RPMI8226 (cell line): ENCODE data around the gene ZNF865.
A peak's percentile ranks its signal among the peaks of the same experiment; 100 is the strongest.

Source experiments
- DNase-seq: peaks from one replicate; pipeline ENCODE4 v3.0.0-alpha.2; 2015

ZNF865 gene

GRCh38 chr19:55626350-55626749 is 20.9 kb downstream of the ZNF865 start:
- DNase-seq, result no peak

- peak; percentile 95 for DNase-seq
Observed at GRCh38 chr19:55632463-55632834, 27.0 kb downstream of the ZNF865 start.

- no peak for DNase-seq
Observed at GRCh38 chr19:55633861-55634260, 28.4 kb downstream of the ZNF865 start.

GRCh38 chr19:55635334-55635717 is 29.9 kb downstream of the ZNF865 start:
- DNase-seq, result no peak

GRCh38 chr19:55635856-55636440 is 30.5 kb downstream of the ZNF865 start:
- no peak for DNase-seq

GRCh38 chr19:55636723-55637122 is 31.3 kb downstream of the ZNF865 start:
- DNase-seq, result no peak

- DNase-seq, result no peak
Observed at GRCh38 chr19:55637534-55637933, 32.1 kb downstream of the ZNF865 start.

GRCh38 chr19:55638864-55639359 is 33.5 kb downstream of the ZNF865 start:
- DNase-seq, result peak; percentile 60

- peak; percentile 96 for DNase-seq
Observed at GRCh38 chr19:55640043-55640576, 34.7 kb downstream of the ZNF865 start.

GRCh38 chr19:55640577-55641425 is 35.4 kb downstream of the ZNF865 start, which contains the start of gene ZNF580:
Gene ZNF580, plus strand, starts transcription at chr19:55641002. Its CDS starts 1,507 bp downstream, at chr19:55642509.
- DNase-seq, result peak; percentile 80

- peak; percentile 51 for DNase-seq
Observed at GRCh38 chr19:55641426-55642152, 36.1 kb downstream of the ZNF865 start.

GRCh38 chr19:55642153-55643002 is 36.9 kb downstream of the ZNF865 start:
- DNase-seq, result peak; percentile 71

GRCh38 chr19:55643003-55643886 is 37.8 kb downstream of the ZNF865 start, which contains the start of gene ZNF581:
Gene ZNF581, plus strand, starts transcription at chr19:55643649. Its CDS starts 923 bp downstream, at chr19:55644572.
- DNase-seq, result peak; percentile 84

GRCh38 chr19:55643887-55644176 is 38.4 kb downstream of the ZNF865 start:
- peak; percentile 13 for DNase-seq

GRCh38 chr19:55644191-55644833 is 38.9 kb downstream of the ZNF865 start:
- DNase-seq, result no peak

GRCh38 chr19:55644842-55645511 is 39.5 kb downstream of the ZNF865 start:
- DNase-seq, result no peak

- no peak for DNase-seq
Observed at GRCh38 chr19:55645512-55645881, 40.0 kb downstream of the ZNF865 start.

- DNase-seq, result peak; percentile 53
Observed at GRCh38 chr19:55646889-55647731, 41.7 kb downstream of the ZNF865 start.
